HG02943 (cell line): ENCODE measurements around the gene TLCD3A.

Experiments used
- ATAC-seq: cut with Tn5 transposase; IDR thresholded peaks from one replicate; pipeline ENCODE4 v1.9.1; 2021; ENCODE audit warnings: mild to moderate bottlenecking, low read depth, moderate library complexity; ENCODE audit not compliant: unreplicated experiment

The TLCD3A gene

DNA sequence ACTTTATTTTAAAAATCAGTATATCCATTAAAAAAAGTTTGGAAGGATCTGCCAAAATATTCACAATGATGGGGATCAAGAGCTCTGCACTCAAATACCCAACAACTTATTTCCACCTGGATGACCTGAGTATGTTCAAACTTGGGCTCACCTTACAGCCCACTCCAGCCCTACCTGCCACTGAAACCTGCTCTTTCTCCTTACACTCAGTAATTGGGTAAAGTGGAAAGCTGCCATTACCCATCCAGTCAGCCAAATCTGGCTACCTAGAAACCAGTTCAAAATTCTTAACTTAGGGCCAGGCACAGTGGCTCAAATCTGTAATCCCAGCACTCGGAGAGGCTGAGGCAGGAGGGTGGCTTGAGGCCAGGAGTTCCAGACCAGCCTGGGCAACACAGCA is 27.4 kb upstream of the TLCD3A start:
- no peak for ATAC-seq

DNA sequence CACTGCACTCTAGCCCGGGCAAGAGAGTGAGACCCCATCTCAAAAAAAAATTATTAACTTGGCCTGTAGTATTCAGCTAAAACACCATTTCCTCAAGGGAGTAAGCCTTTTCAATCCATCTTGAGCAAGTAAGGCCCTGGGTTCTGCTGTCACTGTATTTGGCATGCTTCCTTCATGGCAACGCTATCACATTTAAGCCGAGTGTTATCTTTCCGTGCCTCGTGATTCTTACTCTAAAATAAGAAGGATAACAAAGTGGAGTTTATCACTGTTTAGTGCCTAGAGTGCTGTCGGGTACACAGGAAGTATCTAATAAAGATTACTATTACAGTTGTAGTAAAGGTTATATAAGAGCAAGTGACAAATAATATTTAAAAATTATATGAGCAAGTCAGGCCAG is 26.5 kb upstream of the TLCD3A start:
- no peak for ATAC-seq

DNA sequence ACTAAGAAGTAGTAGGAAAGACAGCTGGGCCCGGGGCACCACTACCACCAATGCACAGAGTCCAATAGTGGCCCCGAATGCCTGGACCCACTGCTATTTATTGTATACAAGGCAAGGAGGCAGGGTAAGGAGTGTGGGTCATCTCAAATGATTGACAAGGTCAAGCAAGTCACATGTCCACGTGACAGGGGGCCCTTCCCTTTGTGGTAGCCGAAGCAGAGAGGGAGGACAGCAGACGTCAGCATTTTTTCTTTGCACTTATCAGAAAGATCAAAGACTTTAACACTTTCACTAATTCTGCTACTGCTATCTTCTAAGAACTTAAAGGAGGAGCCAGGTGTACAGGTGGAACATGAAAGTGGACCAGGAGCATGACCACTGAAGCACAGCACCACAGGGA is 24.3 kb upstream of the TLCD3A start:
- ATAC-seq = no peak

GRCh38 chr17:718075-718474 is 14.3 kb upstream of the TLCD3A start:
- no peak for ATAC-seq

DNA sequence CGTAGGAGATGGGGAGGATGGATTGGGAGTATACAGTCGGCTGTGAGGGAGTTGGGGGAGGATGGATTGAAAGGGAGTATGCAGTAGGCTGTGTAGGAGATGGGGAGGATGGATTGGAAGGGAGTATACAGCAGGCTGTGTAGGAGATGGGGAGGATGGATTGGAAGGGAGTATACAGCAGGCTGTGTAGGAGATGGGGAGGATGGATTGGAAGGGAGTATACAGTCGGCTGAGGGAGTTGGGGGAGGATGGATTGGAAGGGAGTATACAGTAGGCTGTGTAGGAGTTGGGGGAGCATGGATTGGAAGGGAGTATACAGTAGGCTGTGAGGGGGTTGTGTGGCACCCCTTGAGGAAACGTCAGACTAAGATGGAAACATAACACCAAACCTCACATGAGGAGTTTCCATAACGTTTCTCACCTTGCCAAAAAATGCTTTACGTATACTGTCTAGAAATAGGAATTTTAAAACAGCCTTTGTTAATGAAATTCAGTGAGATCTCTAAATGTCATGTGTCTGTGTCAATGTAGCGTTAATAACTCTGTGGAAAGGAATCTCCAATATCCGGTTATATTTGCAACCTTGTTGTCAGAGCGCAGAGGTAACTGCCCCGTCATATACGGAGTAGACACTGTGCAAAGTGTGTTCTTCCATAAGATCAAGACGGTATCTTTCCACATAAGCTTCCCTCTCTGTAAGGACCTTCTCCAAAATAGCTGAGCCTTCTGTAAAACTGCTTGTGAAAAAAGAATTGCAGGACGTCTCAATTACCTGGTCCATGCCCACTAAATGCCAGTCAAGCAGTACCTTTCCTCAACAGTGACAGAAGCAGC is 11.5 kb upstream of the TLCD3A start:
- no peak for ATAC-seq

DNA sequence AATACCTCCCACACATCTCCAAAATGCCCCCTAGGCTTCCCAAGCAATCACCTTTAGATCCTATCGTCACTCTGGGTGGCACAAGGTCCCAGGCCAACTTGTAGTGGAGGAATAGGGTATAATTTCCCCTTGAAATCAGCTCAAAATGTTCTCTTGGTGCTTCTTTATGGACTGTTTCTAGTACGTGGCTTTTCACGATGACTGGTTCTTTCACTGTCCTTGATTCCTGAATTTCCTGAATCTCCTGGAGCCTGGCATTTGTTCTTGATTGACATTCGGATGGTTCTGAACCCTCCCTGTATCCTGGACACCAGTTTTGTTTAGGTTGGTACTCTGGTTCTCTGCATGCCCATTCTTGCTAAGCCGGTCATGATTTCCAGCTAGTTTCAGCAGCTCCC is 10.9 kb upstream of the TLCD3A start:
- ATAC-seq = no peak

- no peak for ATAC-seq
These were observed 7.3 kb upstream of the TLCD3A start for GRCh38 chr17:725084-725483.

GRCh38 chr17:725746-726145 is 6.7 kb upstream of the TLCD3A start:
- no peak for ATAC-seq

DNA sequence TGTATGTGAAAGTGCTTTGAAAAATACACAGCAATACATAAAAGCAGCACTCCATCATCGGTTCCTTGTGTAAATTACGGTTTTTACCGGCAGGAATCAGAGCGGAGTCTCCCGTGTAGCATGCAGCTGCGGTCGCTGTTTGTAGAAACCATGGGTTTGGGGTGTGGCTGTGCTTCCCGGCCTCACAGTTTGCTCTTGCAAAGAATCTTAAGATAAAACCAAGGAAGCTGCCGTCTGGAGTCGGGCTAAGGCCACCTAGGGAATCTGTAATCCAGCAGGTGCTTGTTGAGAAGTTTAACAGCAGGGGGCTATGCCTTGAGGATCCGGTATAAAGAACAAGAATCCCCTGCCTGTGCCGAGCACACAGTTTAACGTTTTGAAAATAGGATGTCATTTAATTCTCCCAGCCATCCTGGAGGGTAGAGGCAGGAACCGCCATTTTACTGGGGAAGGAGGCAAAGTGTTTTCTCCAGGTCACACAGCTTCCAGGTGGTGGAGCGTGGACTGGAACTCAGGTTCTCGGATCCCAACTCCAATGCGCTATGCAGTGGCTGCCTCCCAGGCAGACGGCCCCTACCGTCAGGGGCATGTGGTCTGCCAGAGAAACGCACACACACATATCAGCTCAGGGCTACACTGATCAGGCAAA is 6.0 kb upstream of the TLCD3A start:
- ATAC-seq = no peak

GRCh38 chr17:728911-729310 is 3.5 kb upstream of the TLCD3A start:
- no peak for ATAC-seq

DNA sequence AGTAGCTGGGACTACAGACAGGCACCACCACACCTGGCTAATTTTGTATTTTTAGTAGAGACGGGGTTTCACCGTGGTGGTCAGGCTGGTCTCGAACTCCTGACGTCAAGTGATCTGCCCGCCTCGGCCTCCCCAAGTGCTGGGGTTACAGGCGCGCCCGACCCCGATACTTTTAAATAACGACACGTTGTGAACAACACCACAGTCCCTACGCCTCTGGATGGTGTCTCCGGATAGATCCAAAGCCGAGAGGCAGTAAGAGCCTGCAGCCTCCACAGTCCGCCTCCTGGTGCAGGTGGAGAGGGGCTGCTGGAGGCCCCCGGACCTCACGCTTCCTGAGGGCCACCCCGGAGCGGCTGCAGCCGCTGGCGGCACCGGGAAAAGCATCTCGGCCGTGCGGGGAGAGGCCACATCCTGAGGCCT is 741 bp upstream of the TLCD3A start:
- ATAC-seq = no peak

- no peak for ATAC-seq
These were observed 715 bp downstream of the TLCD3A start for GRCh38 chr17:732902-733720.

GRCh38 chr17:733743-734142 is 1.3 kb downstream of the TLCD3A start:
- ATAC-seq = no peak

DNA sequence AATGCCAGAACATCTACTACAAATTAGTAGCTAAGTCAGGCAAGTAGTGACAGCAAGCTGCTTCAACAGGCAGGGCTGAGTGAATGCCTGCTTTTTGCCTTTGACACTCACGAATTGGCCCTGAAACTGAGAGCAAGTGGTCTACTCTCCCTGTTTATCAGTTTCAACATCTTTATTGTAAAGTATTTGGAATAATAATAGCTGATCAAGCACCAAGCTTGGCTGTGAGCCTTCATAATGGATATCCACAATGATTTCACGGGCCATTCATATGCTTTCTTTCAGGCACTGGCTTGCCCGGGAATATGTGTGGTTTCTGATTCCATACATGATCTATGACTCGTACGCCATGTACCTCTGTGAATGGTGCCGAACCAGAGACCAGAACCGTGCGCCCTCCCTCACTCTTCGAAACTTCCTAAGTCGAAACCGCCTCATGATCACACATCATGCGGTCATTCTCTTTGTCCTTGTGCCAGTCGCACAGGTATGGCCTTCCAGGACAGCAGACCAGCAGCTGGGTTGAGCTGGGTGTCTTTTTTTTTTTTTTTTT is 5.2 kb downstream of the TLCD3A start:
- ATAC-seq = no peak

DNA sequence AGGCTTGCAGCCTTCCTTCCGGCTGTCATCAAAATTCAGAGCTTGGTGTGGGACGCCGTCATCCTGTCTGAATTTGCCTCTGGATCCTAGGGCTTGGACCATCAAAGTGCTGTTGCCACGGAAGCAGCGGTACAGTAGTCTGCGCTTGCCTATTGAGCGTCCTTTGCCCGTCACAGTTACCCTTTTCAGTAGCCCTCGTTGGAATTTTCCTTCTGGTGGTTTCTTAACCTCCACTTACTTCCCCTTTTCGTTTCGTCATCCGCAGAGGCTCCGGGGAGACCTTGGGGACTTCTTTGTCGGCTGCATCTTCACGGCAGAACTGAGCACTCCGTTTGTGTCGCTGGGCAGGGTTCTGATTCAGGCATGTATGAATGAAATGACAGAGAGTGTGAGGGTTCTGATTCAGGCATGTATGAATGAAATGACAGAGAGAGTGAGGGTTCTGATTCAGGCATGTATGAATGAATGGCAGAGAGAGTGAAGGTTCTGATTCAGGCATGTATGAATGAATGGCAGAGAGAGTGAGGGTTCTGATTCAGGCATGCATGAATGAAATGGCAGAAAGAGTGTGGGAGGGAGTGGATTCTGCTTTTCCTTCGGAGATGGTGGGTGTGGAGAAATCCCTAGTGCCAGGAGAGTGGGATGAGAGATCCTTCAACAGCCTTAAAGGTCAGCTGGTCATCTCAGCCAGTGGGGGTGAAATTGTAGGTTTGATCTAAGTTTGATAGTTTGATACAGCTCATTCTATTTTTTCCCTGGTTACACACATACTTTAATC is 8.0 kb downstream of the TLCD3A start:
- peak; percentile 61 for ATAC-seq

DNA sequence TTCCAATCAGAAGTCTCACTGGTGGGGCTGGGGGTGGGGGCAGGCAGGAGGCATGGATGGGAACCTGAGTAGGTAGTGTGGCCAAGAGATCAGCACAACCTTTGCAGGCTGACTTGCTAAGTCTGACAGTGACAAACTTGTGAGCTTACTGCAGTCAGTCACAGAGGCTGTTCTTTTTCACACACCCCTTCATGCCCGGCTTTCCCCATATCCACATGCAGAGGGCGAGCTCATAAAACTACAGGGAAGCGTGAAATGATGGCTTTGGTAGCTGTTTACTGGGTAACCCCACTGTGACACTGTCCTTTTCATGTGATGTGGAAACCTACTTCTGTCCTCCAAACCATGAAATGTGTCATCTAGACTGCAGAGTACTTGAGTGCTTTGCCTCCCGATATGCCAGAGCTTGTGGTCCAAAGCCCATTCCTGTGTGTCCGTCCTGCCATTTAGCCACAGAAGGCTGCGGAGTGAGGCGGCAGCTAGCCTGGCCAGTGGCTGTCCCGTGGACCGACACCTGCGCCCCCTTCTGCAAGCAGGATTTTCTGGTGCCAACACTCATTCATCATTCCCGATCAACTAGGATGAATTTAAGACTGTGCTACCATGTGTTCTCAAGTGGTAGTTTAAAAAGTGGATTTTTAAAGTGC is 9.9 kb downstream of the TLCD3A start:
- no peak for ATAC-seq

GRCh38 chr17:743139-743538 is 10.7 kb downstream of the TLCD3A start:
- no peak for ATAC-seq

DNA sequence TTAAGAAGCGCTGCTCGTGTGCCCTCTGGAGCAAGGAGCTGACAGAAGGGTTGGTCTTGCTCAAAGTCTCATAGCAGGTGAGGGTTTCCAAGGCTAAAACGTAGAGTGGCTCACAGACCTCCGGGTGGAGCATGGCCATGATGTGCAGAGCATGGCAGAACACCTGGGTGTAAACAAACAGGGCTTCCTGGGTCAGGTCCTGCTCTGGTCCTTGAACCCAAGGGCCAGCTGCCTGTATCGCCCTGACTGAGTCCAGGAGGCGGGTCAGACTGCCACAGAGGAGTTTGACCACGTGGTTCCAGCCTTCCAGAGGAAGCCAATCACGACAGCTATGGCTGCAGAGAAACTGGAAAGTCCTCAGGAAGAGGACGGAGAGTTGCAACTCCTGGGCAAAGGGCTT is 12.5 kb downstream of the TLCD3A start:
- no peak for ATAC-seq

GRCh38 chr17:745406-745805 is 13.0 kb downstream of the TLCD3A start:
- ATAC-seq = no peak

- ATAC-seq = no peak
These were observed 13.8 kb downstream of the TLCD3A start for GRCh38 chr17:746181-746580.
